Kasumi-1 (cell line): ENCODE measurements around the gene GUCD1.
A peak's percentile ranks its signal among the peaks of the same experiment; 100 is the strongest.

Experiments
- DNase-seq, 2 experiments: peaks; one replicate each; lab custom pipeline; 2025; lab: John Stamatoyannopoulos, UW

The GUCD1 gene

DNA sequence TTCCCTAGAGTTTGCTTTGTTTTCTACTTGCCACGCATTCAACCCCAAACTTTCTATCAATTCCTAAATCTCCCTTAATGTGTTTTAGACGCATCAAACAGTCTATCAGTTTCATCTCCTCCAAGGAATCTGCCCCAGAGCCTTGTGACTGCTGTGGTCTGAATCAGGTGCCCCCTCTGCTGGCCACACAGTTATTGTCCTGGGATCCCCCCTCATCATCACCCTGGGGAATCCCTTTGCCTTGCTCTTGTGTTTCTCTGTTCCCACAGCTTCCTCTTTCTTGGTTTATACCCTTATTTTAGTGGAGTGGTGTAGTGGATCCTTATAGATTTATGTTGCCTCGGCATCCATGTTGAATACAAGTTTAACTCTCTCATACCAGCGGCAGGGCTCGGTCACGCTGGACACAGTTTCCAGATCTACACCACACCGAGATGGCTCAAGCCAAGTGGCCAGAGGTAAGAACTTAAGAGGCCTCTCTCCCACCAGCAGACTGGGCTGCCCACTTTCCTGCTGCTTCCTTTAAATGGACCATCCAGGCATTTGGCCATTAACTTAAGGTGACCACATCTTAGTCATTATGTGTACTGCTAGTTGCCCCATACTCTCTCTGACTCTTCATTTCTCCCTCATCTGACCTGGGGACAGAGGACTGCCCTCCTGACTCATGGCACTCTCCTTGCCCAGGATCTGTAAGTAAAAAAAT, 51.6 kb downstream of the GUCD1 start:
- DNase-seq, result peak; percentile 94 to 96

- no peak for DNase-seq
Observed at GRCh38 chr22:24502541-24502940, 52.4 kb downstream of the GUCD1 start.

GRCh38 chr22:24502034-24502433, 52.9 kb downstream of the GUCD1 start:
- no peak for DNase-seq

DNA sequence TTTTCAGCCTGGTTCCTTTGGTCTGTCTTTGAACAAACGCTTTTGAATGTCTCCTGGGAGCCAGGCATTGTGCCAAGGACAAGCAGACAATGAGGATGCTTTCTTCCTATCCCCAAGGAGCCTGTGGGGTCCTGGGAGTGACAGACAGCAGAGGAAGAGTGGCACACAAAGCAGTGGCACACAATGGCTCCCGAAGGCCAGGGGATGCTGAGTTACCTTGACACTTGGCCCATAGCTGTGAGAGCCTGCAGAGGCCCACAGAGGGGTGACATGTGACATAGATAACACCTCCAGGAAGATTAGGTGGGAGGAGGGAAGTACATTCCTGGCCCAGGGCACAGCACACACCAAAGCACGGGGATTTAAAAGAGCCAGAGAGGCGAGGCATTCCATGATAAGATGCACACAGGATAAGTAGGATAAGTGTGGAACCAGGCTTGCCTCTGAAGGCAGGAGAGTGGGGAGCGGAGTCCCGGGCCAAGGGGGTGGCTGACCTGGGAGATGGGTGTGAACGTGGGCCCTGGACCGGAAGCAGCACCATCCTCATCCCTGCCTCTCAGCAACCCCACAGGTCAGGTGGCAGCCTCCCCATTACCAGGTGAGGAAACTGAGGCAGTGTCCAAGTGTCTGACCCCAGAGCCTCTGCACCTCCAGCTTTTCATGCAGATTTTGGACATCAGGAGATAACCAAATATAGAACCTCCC, 53.5 kb downstream of the GUCD1 start:
- no peak for DNase-seq

- DNase-seq, result no peak
Observed at GRCh38 chr22:24500277-24500820, 54.6 kb downstream of the GUCD1 start.

- DNase-seq, result no peak
Observed at GRCh38 chr22:24499706-24500276, 55.1 kb downstream of the GUCD1 start.

DNA sequence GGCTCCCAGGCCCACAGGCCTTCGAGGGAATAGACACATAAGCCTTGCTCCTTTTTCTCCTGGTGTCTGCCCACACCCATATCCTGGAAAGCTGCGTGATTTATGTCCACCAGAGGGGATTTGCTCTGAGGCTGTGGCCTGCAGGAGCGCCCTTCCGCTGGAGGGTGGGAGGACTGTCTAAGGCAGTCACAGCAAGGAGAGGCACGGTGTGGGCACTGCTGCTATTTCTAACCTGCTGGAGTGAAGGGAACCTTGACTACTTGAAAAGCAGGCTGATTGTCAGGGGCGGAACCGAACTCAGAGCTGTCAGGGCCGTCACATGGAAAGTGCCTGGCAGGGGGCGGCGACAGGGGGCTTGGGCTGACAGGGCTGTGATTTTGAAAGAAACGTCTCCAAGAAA, 56.1 kb downstream of the GUCD1 start:
- no peak for DNase-seq

DNA sequence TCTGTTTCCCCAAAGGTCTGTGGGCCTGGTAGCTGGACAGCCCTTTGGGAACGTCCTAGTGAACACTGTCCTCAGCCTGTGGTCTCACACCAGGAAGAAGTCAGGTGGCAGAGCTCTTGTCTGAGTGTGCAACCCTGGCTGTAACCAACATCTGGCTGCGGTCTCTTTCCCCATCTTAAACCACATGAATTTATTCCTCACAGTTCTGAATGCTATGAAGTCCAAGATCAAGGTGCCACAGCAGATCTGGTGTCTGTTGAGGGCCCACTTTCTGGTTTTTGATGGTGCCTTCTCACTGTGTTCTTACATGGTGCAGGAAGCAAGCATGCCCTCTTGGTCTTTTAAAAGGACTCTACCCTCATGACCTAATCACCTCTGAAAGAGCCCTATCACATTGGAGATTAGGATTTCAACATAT, 57.1 kb downstream of the GUCD1 start:
- DNase-seq, result no peak

DNA sequence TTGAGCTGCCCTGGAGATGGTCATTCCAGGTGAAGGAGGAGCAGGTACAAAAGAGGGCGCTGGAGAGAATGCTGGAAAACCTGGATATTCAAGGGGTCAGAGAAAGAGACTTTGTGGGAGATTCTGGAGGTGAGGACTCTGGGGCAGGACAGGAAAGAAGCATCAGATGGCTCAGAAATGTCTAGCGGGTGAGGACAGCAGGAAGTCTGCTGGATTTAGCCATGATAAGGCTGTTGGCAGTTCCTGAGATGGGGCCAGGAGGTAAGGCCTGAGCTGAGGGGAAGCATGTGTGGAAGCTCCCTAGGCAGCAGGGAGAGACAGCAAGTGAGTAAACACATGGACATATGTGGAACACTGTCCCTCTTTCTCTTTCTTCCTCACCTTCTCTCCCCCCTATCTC, 58.3 kb downstream of the GUCD1 start:
- no peak for DNase-seq

DNA sequence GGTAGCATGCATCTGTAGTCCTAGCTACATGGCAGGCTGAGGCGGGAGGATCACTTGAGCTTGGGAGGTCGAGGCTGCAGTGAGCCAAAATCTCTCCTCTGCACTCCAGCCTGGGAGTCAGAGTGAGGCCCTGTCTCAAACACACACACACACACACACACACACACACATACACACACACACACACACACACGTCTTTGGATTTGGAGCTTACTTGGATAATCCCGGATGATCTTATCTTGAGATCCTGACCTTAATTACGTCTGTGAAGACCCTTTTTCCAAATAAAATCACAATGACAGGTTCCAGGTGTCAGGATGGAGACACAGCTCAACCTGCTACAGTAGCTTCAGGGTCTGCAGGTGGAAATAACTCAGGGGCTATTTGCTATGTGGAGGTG, 58.7 kb downstream of the GUCD1 start:
- no peak for DNase-seq

GRCh38 chr22:24495365-24495675, 59.6 kb downstream of the GUCD1 start:
- DNase-seq, result no peak

GRCh38 chr22:24494528-24495364, 60.2 kb downstream of the GUCD1 start, which contains the start of gene UPB1:
UPB1 (plus strand) TSS chr22:24495332; CDS start chr22:24495404, 72 bp downstream.
- DNase-seq, result no peak

- DNase-seq, result no peak
Observed at GRCh38 chr22:24494167-24494527, 60.8 kb downstream of the GUCD1 start.

GRCh38 chr22:24492391-24492790, 62.5 kb downstream of the GUCD1 start:
- no peak for DNase-seq
